Lung (tissue), 12 donors: ENCODE results near the gene GFPT2. TPM values are rescaled to one million over a fixed set of nuclear protein-coding genes. Genes with fewer than 3 reads are reported as not detected.

Experiments used
- ATAC-seq: fragments of 200-7000 bp; cut with Tn5 transposase; one replicate; pipeline ENCODE4 v1.9.1; 2020; ENCODE audit warnings: moderate number of reproducible peaks; ENCODE audit not compliant: insufficient read depth, low FRiP score
- DNase-seq, 3 donors: peaks; one replicate each; pipeline ENCODE4 v3.0.0-alpha.2; 2013 to 2017
- H3K27ac ChIP-seq, 2 donors: one replicate each; pipeline ENCODE4 v1.5.1; 2013; ENCODE audit warnings: mild to moderate bottlenecking in 2 of 2, moderate library complexity in 2 of 2, control low read depth in 1 of 2, inconsistent platforms in 1 of 2, low read depth in 1 of 2, low read length in 1 of 2
- H3K27me3 ChIP-seq, 3 donors: one replicate each; pipeline ENCODE4 v1.5.1; 2013; ENCODE audit warnings: low read length in 2 of 3; ENCODE audit not compliant: control insufficient read depth in 3 of 3, insufficient read depth in 3 of 3
- H3K36me3 ChIP-seq, 4 donors: one replicate each; pipeline ENCODE4 v1.5.1; 2013; ENCODE audit warnings: low read length in 4 of 4, mild to moderate bottlenecking in 1 of 4, moderate library complexity in 1 of 4; ENCODE audit not compliant: control insufficient read depth in 4 of 4, insufficient read depth in 4 of 4
- H3K4me1 ChIP-seq, 5 donors: one replicate each; pipeline ENCODE4 v1.5.1; 2013; ENCODE audit warnings: low read length in 5 of 5, mild to moderate bottlenecking in 2 of 5, moderate library complexity in 1 of 5; ENCODE audit not compliant: control insufficient read depth in 5 of 5, insufficient read depth in 5 of 5
- H3K4me3 ChIP-seq: one replicate; pipeline ENCODE4 v1.5.1; 2013; ENCODE audit warnings: mild to moderate bottlenecking, control low read depth, moderate library complexity
- H3K9ac ChIP-seq, 2 donors: one replicate each; pipeline ENCODE4 v1.5.1; 2013; ENCODE audit warnings: low read length in 2 of 2, control low read depth in 1 of 2; ENCODE audit not compliant: insufficient read depth in 1 of 2
- H3K9me3 ChIP-seq, 4 donors: one replicate each; pipeline ENCODE4 v1.5.1; 2013; ENCODE audit warnings: low read length in 3 of 4, mild to moderate bottlenecking in 1 of 4, moderate library complexity in 1 of 4; ENCODE audit not compliant: control insufficient read depth in 4 of 4, insufficient read depth in 3 of 4
- CTCF ChIP-seq: IDR thresholded peaks from 2 replicates; pipeline ENCODE4 v1.5.1; 2012; ENCODE audit warnings: mild to moderate bottlenecking; ENCODE audit errors: control extremely low read depth, extremely low read depth
- WGBS, 2 donors: extraction: QIAGEN DNeasy Blood & Tissue Kit; methylation state at CpG; one replicate each; pipeline ENCODE4 v1.1.7; 2013; 5-methylcytosine and 5-hydroxymethylcytosine counted together
- polyA plus RNA-seq, 2 donors: library from polyadenylated mRNA; stranded (reverse); fragments of 200-250 nt; gene quantifications; one replicate each; pipeline ENCODE4 v1.2.1, GENCODE V29; 2013
- total RNA-seq, 2 donors: library from RNA; depleted of rRNA in 1 of 2; stranded (reverse); fragments of >200 nt in 1 of 2; gene quantifications; one replicate each; pipeline ENCODE4 v1.2.1, GENCODE V29; 2014 to 2021
- donor health status: control.
- donor health status: control.
- donor health status: Bipolar disorder and iron deficiency.
- donor health status: healthy.
- donor health status: DM: yes; HTN: yes; CAD: no.

GFPT2 gene
- total and polyA plus RNA-seq, 4 donors: 11.1 to 26.6 (median 17.3) TPM

GRCh38 chr5:180378438-180379344 is 25.6 kb upstream of the GFPT2 start:
- ATAC-seq: no peak
- DNase-seq: no peak
- Histone ChIP-seq H3K27me3 (no peaks in the 10 kb centered on the region), H3K9me3 (no peaks in the 10 kb centered on the region), H3K4me1 (no peaks in the 10 kb centered on the region), H3K9ac (no peak overlapping the region), H3K27ac (no peak overlapping the region), H3K36me3 (no peaks in the 10 kb centered on the region), H3K4me3 (no peak overlapping the region)
- WGBS, 2 donors: 88 to 91% methylated on average over 9 of the region's 9 CpGs
- TF ChIP-seq CTCF: no peak

GRCh38 chr5:180377556-180378197 is 24.5 kb upstream of the GFPT2 start:
- Histone ChIP-seq H3K27ac (no peak overlapping the region), H3K4me1 (no peaks in the 10 kb centered on the region), H3K9ac (no peak overlapping the region), H3K36me3 (no peaks in the 10 kb centered on the region), H3K27me3 (no peaks in the 10 kb centered on the region), H3K9me3 (no peaks in the 10 kb centered on the region), H3K4me3 (no peak overlapping the region)
- ATAC-seq: no peak
- DNase-seq: no peak
- WGBS, 2 donors: 74 to 77% methylated on average over 13 of the region's 13 CpGs
- TF ChIP-seq CTCF: no peak

GRCh38 chr5:180376511-180376910 is 23.4 kb upstream of the GFPT2 start:
- Histone ChIP-seq H3K27ac (no peak overlapping the region), H3K4me1 (no peaks in the 10 kb centered on the region), H3K4me3 (no peak overlapping the region), H3K9ac (no peak overlapping the region), H3K27me3 (no peaks in the 10 kb centered on the region), H3K36me3 (no peaks in the 10 kb centered on the region), H3K9me3 (no peaks in the 10 kb centered on the region)
- ATAC-seq: no peak
- no peak for DNase-seq
- WGBS, 2 donors: 66 to 67% methylated on average over 6 of the region's 6 CpGs
- no peak for TF ChIP-seq CTCF
